Fibroblast of skin of left quadriceps (primary cell): ENCODE data around the gene ACVR2A.

Experiments used
- DNase-seq, 2 experiments: peaks; one replicate each; pipeline ENCODE4 v3.0.0-alpha.2; 2013; ENCODE audit warnings: low read depth in 2 of 2

ACVR2A gene

GRCh38 chr2:147855316-147855715 is 10.5 kb downstream of the ACVR2A start:
- DNase-seq = no peak

DNA sequence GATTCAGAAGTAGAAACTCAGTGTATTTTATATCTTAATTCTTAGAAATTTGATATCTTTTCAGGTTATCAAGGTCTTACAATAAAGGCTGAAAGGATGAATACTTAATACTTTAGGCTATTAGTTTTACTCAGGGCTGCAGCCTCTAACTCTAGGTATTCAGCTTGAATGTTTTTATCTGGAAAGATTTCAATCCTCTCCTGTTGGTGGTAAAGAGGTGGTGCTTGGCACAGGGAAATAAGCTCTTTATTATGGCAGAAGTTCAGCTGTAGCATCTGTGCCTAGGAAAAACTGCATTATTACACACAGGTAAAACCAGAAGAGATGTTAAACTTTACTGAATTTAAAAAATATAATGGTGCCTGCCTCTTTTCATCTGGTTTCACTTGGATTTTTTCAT is 11.1 kb downstream of the ACVR2A start:
- no peak for DNase-seq

DNA sequence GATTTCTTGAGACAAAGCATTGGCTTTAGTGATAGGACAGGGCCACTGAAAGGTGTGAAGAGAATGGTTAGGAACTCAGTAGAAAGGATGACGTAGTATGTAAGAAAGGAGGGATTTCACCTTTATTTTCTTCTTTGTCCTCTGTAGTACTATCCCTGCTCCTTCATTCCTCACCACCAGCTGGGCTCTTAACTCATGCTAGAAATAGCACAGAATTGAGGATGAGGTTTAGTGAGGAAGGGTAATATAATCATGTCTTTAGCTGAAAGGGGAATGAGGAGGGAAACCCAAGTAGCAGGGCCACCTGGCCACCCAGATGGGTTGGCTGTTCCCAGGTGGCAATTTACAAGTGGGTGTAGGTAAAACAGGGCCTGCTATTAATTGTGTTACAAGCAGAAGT is 15.2 kb downstream of the ACVR2A start:
- no peak for DNase-seq

DNA sequence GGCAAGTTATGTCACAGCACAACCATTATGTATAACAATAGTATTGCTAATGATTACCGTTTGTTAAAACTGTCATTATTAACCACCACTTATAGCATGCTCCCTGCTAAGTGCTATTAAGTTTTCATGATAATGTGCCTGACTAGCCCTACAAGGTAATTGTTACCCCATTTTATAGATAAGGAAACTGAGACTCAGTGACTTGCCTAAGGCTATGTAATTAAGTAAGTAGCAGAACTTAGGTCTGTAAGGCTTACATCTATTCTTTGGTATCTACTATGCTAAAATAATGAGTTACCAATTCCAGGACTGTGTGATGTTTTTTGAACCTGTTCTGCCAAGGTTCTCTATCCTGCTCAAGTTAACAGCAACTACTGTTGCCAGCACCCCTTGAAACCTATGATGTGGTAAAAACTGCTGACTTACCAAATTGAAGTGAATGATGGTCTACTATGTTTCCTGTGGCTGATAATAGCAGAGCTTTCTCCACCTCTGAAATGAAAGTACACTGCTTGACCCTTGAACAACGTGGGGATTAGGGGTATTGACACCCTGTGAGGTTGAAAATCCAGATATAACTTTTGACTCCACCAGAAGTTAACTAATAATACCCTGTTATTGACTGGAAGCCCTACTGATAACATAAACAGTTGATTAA is 18.2 kb downstream of the ACVR2A start:
- DNase-seq = no peak

DNA sequence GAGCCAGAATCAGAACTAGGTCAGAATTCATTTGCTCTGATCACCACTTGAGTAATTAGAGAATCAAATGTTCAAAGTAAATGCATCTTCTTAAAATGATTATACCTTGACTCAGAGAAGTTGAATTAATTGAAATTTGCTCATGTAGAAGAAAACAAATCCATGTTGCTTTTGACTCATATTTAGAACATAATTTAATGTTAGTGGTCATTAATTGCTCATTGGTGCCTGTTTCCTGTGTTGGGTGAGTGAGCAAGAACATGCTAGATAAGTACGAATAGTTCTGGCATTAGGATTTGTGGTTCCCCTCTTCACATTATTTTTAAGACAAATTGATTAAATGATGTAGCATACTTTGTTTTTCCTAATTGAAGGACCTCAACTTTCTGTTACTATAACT is 19.0 kb downstream of the ACVR2A start:
- DNase-seq = no peak

GRCh38 chr2:147865560-147865959 is 20.7 kb downstream of the ACVR2A start:
- no peak for DNase-seq

GRCh38 chr2:147867050-147867449 is 22.2 kb downstream of the ACVR2A start:
- no peak for DNase-seq

DNA sequence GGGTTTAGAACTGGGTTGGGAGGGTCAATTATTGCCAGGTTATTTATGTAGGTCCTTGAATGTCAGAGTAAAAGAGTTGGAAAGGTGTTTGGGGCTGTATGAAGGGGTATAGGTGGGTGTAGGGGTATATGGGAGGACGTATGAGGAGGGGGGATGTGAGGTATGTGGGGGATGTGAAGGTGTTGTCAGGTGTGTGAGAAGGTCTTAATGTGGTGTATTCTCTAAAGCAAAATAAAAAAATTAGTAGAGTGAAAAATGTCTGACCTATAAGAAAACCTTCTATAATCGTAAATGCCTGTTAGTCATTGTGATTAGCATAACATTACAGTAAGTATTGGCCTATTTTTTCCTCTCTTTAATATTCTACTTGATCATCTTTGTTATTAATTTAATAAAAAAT is 25.1 kb downstream of the ACVR2A start:
- no peak for DNase-seq

DNA sequence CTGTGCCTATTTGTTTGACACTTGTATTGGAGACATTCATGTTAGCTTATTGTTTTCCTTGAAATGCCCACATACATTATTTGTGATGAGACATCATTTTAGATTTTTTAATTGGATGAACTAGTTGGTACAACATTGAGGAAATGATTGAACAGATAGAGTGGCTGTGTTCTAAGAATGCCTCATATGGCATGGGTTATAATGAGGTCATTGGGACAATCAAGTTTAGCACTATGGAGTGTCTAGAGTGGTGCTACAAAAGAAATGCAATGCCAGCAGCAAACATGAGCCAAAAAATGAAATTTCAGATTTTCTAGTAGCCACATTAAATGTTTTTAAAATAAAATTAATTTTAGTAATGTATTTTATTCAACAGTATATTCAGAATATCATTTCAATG is 28.1 kb downstream of the ACVR2A start:
- DNase-seq = no peak

GRCh38 chr2:147873859-147874483 is 29.1 kb downstream of the ACVR2A start:
- no peak for DNase-seq

DNA sequence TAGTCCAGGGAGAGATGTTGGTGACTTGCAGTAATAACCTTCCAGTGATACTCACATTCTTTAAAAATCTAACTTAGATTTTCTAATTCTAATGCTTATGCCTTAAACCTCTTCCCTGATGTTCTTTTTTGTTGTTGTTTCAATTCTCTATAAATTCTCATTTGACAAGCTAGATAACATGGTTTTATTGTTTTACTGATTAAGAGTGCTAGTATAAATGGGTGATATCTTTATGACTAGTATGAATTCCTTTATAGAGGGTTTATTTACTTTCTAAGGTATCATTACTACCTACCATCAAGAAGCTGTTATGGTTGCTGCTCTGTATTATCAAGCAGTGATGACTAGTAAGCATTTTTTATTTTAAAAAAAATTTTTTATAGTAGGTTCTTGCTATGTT is 35.0 kb downstream of the ACVR2A start:
- DNase-seq = no peak

GRCh38 chr2:147882631-147883030 is 37.8 kb downstream of the ACVR2A start:
- no peak for DNase-seq

- DNase-seq = no peak
Measured at GRCh38 chr2:147884830-147885229, 40.0 kb downstream of the ACVR2A start.

DNA sequence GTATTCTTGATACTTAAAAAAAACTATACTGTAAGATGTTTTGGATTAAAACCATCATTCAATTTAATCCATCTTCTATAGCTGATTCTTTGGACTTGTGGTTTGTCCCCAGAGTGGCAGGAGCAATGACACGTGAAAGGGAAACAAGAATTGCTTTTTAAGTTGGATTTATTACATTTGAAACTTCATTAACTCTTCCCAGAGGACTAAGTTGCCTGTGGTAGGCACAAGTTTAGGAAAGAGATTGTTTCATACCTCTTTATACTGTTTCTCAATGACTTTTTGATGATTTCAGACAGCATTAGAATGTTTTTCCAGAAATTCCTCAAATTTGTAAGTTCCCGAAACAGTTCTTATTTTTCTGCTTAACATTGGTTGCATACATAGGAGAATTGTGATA is 41.3 kb downstream of the ACVR2A start:
- no peak for DNase-seq

DNA sequence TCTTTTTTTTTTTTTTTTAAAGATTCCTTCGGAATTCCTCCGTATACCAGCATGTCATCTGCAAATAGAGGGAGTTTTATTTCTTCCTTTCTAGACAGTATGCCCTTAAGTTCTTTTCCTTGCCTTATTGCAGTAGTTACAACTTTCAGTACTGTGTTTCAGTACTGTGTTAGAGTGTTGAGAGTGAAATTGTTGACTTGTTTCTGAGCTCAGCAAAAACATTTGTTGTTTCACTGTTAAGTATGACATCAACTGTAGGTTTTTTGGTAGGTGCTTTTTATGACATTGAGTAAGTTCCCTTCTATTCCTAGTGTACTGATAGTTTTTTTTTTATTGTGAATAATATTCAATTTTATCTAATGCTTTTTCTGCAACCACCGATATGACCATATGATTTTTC is 43.9 kb downstream of the ACVR2A start:
- no peak for DNase-seq

- no peak for DNase-seq
Measured at GRCh38 chr2:147904051-147904450, 59.2 kb downstream of the ACVR2A start.

DNA sequence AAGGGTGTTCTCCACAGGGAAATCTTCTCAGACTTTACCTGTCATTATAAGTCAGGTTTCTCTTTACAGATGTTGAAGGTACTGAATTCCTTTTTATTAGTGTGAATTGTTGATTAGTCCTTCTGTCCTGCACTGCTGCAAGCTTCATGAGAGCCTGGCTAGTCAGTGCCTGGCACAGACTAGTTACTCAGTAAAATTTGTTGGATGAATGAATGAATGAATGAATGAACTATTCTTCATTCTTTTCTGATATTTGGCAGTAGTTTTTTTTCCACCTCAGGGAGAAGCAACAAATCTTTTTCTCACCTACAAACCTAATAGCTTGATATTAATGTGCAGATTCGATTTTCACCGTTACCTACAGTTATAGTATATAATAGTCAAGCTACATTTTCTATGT is 64.3 kb downstream of the ACVR2A start:
- DNase-seq = no peak

- peak; percentile 34 to 44 for DNase-seq
Measured at GRCh38 chr2:147910990-147911473, 66.2 kb downstream of the ACVR2A start.

DNA sequence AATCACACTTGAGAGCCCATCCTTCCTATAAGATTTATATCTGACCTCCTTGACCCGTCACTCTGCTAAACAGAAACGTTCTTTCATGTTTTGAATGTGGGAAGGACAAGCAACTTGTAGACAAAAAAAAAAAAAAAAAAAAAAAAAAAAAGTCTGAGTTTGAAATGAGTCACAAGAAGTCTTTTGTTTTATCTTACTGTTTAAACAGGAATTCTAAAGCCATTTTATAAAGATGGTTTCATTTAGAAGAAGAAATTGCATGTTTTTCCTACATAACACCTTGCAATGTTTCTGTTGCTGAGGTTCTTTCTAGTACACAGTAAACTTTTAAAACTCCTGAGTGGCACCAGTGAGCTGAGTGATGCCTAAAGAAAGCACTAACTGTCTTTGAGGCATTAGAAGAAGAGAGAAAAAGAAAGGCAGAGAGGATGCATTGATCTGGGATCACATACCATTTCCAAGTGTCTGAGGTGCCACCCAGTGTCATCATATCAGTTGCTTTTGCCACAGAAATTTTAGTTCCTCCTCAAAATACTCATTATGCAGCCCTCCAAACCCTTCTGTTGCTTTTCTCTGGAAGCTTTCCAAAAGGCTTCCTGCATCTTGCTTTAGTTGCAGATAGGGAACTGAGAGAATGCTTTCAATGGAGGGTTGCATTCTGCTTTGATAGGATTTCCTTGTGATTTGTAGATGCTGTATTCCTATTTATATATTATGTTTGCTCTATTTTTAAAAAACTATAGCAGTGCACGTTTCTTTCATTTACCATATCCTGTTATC is 69.1 kb downstream of the ACVR2A start:
- no peak for DNase-seq

DNA sequence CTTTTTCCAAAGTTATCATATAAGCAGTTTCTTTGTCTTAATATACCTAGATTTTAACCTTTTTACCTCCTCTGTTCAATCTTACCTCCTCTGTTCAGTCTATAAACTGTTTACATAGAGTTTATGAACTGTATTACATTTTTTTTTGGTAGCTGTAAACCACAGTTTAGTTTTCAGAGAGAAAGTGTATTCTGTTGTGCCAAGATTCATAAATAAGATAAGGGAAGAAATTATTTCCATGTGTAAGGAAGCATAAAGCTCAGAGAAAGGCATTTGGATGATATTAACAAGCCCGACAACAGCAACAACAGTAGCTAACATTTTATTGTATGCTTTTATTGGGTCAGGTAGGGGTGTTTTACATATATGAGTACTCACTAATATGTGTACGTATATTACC is 71.2 kb downstream of the ACVR2A start:
- peak in 1 of 2 experiments; percentile 4 for DNase-seq

- no peak for DNase-seq
Measured at GRCh38 chr2:147916723-147917122, 71.9 kb downstream of the ACVR2A start.

DNA sequence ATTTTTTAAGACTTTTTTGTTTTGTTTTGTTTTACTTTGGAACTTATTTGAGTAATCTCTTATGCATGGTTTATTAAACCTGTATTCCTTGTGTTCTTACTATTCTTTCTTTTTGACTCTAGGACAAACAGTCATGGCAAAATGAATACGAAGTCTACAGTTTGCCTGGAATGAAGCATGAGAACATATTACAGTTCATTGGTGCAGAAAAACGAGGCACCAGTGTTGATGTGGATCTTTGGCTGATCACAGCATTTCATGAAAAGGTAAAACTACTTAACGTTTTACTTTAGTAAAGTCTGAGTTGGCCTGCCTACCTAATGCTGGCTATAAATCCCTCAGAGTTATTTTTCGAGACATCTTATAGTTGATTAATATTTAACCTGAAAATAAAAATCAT is 72.3 kb downstream of the ACVR2A start:
- DNase-seq = no peak

GRCh38 chr2:147923846-147924245 is 79.0 kb downstream of the ACVR2A start:
- DNase-seq = no peak
